ENCODE data around the gene CAD.

The CAD gene

GRCh38 chr2:27231921-27232320, 14.8 kb downstream of the CAD start:
- DNase-seq, result no peak

GRCh38 chr2:27233341-27233740, 16.2 kb downstream of the CAD start:
- no peak for DNase-seq

- DNase-seq, result no peak
These were observed 19.0 kb downstream of the CAD start for GRCh38 chr2:27236136-27236535.

GRCh38 chr2:27236626-27237025, 19.5 kb downstream of the CAD start:
- DNase-seq, result no peak

- DNase-seq, result no peak
These were observed 20.3 kb downstream of the CAD start for GRCh38 chr2:27237341-27237945.

- no peak for DNase-seq
These were observed 21.8 kb downstream of the CAD start for GRCh38 chr2:27238976-27239375.

- DNase-seq, result no peak
These were observed 23.2 kb downstream of the CAD start for GRCh38 chr2:27240406-27240805.

GRCh38 chr2:27241761-27242613, 24.8 kb downstream of the CAD start:
- DNase-seq, result no peak

- DNase-seq, result no peak
These were observed 25.4 kb downstream of the CAD start for GRCh38 chr2:27242614-27242951.

GRCh38 chr2:27243391-27244130, 26.4 kb downstream of the CAD start:
- no peak for DNase-seq

GRCh38 chr2:27245116-27245515, 27.9 kb downstream of the CAD start:
- DNase-seq, result no peak

- DNase-seq, result no peak
These were observed 28.5 kb downstream of the CAD start for GRCh38 chr2:27245626-27246025.

- no peak for DNase-seq
These were observed 30.7 kb downstream of the CAD start for GRCh38 chr2:27247893-27248292.

GRCh38 chr2:27249159-27249890, 32.2 kb downstream of the CAD start:
- DNase-seq, result no peak

GRCh38 chr2:27249891-27250651, 32.9 kb downstream of the CAD start:
- DNase-seq, result no peak

- DNase-seq, result no peak
These were observed 33.6 kb downstream of the CAD start for GRCh38 chr2:27250652-27251379.

- DNase-seq, result no peak
These were observed 34.6 kb downstream of the CAD start for GRCh38 chr2:27251766-27252165.

- DNase-seq, result no peak
These were observed 38.0 kb downstream of the CAD start for GRCh38 chr2:27255187-27255586.

- DNase-seq, result no peak
These were observed 38.5 kb downstream of the CAD start for GRCh38 chr2:27255660-27256059.

GRCh38 chr2:27256855-27257454, 39.8 kb downstream of the CAD start:
- no peak for DNase-seq

- DNase-seq, result no peak
These were observed 40.9 kb downstream of the CAD start for GRCh38 chr2:27258051-27258450.
